ENCODE measurements around the gene MAP4.
"Not testable (repeated sequence)": the region's sequence is repeated elsewhere in the genome, so short reads cannot be mapped to it uniquely, and the experiment has no call there.

MAP4 gene

GRCh38 chr3:48016301-48016973 lies at the start of gene MAP4:
Gene MAP4 (minus strand): TSS chr3:48016416. CDS start chr3:47998860, 17,556 bp downstream.
- no peak for DNase-seq

DNA sequence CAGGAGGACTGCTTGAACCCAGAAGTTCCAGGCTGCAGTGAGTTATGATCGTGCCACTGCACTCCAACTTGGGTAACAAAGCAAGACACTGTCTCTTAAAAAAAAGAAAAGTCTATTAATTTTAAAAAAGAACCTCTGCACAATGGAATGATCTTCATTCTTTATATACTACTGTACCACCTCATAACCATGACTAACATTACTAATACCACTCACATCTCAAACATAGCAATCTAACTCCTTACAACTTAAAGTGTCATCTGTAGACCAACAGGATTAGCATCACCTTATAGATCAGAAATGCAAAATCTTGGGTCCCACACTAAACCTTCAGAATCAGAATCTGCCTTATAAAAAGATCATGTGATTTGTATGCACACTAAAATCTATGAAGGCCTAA lies 48.8 kb upstream of the MAP4 start:
- no peak for DNase-seq

GRCh38 chr3:48064292-48064829 lies 48.1 kb upstream of the MAP4 start:
- DNase-seq, result no peak

- DNase-seq, result not testable (repeated sequence)
Measured at GRCh38 chr3:48061586-48061985, 45.4 kb upstream of the MAP4 start.

DNA sequence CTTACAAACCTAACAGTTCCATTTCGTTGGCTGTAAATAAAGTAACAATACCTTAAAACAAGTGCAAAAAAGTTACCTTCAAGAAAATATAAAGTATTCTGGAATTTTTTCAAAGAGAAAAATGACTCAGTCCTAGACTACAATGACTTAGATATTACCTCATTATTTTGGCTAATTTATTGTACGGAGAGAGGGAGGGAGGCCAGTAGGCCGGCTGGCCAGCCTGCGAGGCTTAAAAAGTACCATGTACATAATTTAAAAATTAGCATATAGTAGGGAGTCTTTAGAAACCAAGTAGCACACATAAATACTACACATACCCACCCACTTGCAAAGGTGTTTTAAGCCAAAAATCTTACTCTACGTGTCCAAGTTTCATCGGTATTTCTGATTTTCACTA lies 41.9 kb upstream of the MAP4 start:
- DNase-seq, result no peak

GRCh38 chr3:48057521-48057920 lies 41.3 kb upstream of the MAP4 start:
- no peak for DNase-seq

GRCh38 chr3:48047841-48048464 lies 31.7 kb upstream of the MAP4 start:
- no peak for DNase-seq

- no peak for DNase-seq
Measured at GRCh38 chr3:48042071-48042760, 26.0 kb upstream of the MAP4 start.

DNA sequence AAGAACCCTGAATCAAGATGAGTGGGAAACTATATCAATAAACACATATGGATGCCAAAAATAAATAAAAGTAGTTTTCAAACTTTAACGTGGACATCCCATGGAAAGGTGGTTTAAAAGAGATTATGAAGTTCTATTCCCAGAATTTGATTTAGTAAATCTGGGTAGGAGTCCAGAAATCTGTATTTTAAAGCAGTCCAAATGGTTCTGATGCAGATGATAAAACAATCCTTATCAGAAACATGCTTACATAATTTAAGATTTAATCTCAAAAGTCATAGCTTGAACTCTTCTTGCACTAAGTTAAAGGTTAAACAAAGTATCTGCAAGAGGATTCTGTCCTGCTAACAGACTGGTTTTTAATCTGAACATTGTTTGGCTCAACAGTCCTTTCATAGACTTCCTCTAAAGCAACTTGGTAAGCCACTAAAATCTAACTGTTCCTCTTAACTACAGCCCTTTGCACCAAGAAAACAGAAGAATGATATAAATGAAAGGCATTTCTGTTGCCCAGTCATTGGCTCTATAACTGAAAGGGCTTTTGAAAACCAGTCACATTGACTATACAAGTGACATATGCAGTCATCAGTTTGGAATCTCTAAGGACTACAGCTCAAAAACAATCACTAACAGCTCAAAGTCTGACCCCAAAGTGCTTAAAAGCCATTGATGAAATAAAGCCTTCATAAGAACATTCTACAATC lies 23.4 kb upstream of the MAP4 start:
- DNase-seq, result no peak

- no peak for DNase-seq
Measured at GRCh38 chr3:48038971-48039481, 22.8 kb upstream of the MAP4 start.

- no peak for DNase-seq
Measured at GRCh38 chr3:48034000-48034516, 17.8 kb upstream of the MAP4 start.

DNA sequence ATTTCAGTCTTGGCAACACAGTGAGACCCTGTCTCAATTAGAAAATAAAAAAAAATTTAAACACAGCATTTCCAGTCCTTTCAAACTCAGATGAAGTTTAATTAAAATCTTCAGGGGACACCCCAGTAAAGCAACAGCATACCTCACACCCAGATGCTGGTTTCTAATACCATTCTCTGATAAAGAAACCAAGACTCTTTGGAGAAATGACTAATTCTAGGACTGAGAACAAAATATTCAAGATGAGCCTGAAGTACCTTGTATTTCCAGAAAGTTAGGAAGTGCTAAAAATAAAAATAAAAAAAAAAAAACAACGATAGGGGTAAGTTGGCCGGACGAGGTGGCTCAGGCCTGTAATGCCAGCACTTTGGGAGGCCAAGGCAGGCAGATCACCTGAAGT lies 14.0 kb upstream of the MAP4 start:
- DNase-seq, result no peak

DNA sequence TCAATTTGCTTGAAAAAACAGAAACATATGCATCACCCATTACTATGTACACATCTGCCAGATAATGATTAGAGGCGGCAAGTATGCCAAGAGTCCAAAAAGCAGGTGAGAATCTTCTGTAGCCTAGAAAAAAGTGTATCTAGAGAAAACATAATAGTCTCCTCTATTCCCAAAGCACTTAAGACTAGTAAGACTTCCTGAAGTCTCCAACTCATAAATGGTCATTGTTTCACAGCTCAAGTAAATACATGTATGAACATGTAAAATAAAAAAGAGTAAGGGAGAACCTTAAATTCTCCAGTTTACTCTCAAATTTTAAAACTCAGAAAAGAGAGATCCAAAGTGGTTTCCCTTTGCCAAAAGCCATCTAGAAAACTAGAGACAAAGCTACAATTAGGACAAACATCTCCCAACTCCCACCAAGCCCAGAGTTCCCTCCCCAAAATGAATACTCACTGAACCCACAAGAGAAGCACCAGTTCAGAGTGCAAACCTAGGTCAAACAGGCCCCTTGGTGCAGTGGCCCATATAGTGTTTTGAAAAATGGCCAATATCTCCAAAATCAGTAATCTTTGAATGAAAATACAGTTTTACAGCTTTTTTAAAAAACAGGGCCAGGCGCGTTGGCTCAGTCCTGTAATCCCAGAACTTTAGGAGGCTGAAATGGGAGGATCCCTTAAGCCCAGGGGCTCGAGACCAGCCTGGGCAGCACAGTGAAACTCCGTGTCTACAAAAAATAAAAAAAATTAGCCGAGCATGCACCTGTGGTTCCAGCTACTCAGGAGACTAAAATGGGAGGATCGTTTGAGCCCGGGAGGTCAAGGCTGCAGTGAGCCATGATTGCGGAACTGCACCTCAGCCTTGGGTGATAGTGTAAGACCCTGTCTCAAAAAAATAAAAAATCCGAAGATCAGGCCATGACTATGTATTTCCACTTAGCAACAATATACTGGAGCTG lies 11.0 kb upstream of the MAP4 start:
- DNase-seq, result no peak

GRCh38 chr3:48026098-48026497 lies 9.9 kb upstream of the MAP4 start:
- no peak for DNase-seq

DNA sequence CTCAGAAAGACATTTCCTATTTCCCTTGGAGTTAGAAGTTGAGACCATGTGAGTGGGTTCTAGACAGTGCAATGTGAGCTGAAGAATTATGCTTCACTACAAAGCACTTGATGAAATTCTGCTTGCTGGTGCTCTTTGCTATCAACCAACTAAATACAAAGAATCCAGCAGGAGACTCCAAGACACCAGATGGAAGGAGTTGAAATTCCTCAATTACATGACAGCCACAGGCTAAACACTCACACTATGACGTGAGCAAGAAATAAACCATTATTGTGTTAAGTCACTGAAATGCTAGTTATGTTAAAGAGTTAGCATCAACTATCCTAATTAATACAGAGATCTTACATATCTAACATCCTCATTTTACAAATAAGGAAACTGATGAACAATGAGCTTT lies 8.2 kb upstream of the MAP4 start:
- DNase-seq, result no peak

DNA sequence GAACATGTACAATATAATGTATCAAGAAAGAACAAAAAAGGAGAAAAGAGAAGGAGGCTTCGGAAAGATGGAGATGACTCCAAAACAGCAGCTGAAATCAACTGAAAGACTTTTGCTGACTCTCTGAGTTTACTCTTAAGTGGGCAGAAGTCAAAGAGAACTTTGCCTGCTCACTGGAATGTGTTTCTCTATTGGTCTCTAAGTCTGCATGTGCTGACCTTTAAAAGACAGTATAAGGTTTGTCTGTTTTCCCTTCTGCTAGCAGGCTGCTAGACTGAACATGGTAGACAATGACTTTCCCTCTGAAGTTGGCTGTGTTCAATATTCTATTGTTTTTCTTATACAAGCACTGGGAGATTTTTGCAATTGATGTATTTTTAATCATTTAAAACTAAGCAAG lies 7.2 kb upstream of the MAP4 start:
- no peak for DNase-seq

GRCh38 chr3:48022178-48022577 lies 6.0 kb upstream of the MAP4 start:
- DNase-seq, result no peak

DNA sequence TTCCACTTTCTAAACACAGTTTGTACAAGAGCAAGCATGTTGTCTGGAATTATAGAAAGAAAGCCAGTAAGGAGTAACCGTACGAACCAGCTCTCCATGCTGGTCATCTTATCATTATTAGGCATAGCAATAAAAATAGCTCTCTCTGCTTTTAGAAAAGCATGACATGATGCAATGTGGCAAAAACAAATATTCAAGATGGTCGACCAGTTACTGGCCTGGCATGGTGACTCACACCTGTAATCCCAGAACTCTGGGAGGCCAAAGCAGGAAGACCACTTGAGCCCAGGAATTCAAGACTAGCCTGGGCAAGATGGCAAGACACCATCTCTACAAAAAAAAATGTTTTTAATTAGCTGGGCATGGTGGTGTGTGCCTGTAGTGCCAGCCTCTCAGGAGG lies 2.6 kb upstream of the MAP4 start:
- no peak for DNase-seq

GRCh38 chr3:48015431-48016180 lies 610 bp downstream of the MAP4 start:
- DNase-seq, result no peak

- DNase-seq, result no peak
Measured at GRCh38 chr3:48014358-48014757, 1.9 kb downstream of the MAP4 start.

Data from cortex of kidney (tissue), 1 donor.